HL-60/S4 treated with phorbol 12-myristate 13-acetate at 8.2 ng/mL for 4 days and 3 days (cell line): Measurements from ENCODE around the gene UQCRQ.

ENCODE experiments used
- in situ Hi-C: fragments of 300-500 bp; cut with MboI; formaldehyde crosslinking; loops from 2 replicates; pipeline ENCODE4 v1.15.0; 2022; ENCODE audit warnings: low sequenced_read_pairs

The UQCRQ gene

GRCh38 chr5:132865668-132866341 lies 637 bp upstream of the UQCRQ start:
- in situ Hi-C loops, result no loop called here

- in situ Hi-C loops, result no loop called here
Measured at GRCh38 chr5:132867046-132867451, 607 bp downstream of the UQCRQ start.

- in situ Hi-C loops, result no loop called here
Measured at GRCh38 chr5:132868754-132869153, 2.3 kb downstream of the UQCRQ start.

GRCh38 chr5:132870801-132871200 lies 4.4 kb downstream of the UQCRQ start:
- in situ Hi-C loops, result no loop called here

- in situ Hi-C loops, result no loop called here
Measured at GRCh38 chr5:132871459-132872284, 5.2 kb downstream of the UQCRQ start.

GRCh38 chr5:132872788-132873118 lies 6.3 kb downstream of the UQCRQ start:
- in situ Hi-C loops, result no loop called here

GRCh38 chr5:132873119-132873929 lies 6.9 kb downstream of the UQCRQ start, which contains the start of gene LEAP2:
LEAP2 (plus strand) TSS chr5:132873668; CDS start chr5:132873695, 27 bp downstream.
- in situ Hi-C loops, result no loop called here

- in situ Hi-C loops, result no loop called here
Measured at GRCh38 chr5:132873930-132874271, 7.5 kb downstream of the UQCRQ start.

- in situ Hi-C loops, result no loop called here
Measured at GRCh38 chr5:132876020-132876759, 9.7 kb downstream of the UQCRQ start.

- in situ Hi-C loops, result no loop called here
Measured at GRCh38 chr5:132877466-132877865, 11.0 kb downstream of the UQCRQ start.

- in situ Hi-C loops, result no loop called here
Measured at GRCh38 chr5:132877938-132878337, 11.5 kb downstream of the UQCRQ start.

GRCh38 chr5:132883261-132883834 lies 16.9 kb downstream of the UQCRQ start:
- in situ Hi-C loops, result no loop called here

- in situ Hi-C loops, result no loop called here
Measured at GRCh38 chr5:132884548-132884947, 18.1 kb downstream of the UQCRQ start.

- in situ Hi-C loops, result no loop called here
Measured at GRCh38 chr5:132886064-132886823, 19.8 kb downstream of the UQCRQ start.

- in situ Hi-C loops, result no loop called here
Measured at GRCh38 chr5:132887283-132887682, 20.8 kb downstream of the UQCRQ start.

- in situ Hi-C loops, result no loop called here
Measured at GRCh38 chr5:132889501-132889900, 23.1 kb downstream of the UQCRQ start.

GRCh38 chr5:132890817-132891216 lies 24.4 kb downstream of the UQCRQ start:
- in situ Hi-C loops, result no loop called here

- in situ Hi-C loops, result no loop called here
Measured at GRCh38 chr5:132895719-132896305, 29.4 kb downstream of the UQCRQ start.

- in situ Hi-C loops, result no loop called here
Measured at GRCh38 chr5:132896685-132897084, 30.2 kb downstream of the UQCRQ start.
